GM21723 (cell line): Measurements from ENCODE around the gene CHST10.
"Not testable (repeated sequence)": the region's sequence is repeated elsewhere in the genome, so short reads cannot be mapped to it uniquely, and the experiment has no call there.

ENCODE experiments used
- ATAC-seq: cut with Tn5 transposase; IDR thresholded peaks from one replicate; pipeline ENCODE4 v1.9.1; 2021; ENCODE audit warnings: mild to moderate bottlenecking, moderate library complexity; ENCODE audit not compliant: unreplicated experiment

The CHST10 gene, protein sequence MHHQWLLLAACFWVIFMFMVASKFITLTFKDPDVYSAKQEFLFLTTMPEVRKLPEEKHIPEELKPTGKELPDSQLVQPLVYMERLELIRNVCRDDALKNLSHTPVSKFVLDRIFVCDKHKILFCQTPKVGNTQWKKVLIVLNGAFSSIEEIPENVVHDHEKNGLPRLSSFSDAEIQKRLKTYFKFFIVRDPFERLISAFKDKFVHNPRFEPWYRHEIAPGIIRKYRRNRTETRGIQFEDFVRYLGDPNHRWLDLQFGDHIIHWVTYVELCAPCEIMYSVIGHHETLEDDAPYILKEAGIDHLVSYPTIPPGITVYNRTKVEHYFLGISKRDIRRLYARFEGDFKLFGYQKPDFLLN

DNA sequence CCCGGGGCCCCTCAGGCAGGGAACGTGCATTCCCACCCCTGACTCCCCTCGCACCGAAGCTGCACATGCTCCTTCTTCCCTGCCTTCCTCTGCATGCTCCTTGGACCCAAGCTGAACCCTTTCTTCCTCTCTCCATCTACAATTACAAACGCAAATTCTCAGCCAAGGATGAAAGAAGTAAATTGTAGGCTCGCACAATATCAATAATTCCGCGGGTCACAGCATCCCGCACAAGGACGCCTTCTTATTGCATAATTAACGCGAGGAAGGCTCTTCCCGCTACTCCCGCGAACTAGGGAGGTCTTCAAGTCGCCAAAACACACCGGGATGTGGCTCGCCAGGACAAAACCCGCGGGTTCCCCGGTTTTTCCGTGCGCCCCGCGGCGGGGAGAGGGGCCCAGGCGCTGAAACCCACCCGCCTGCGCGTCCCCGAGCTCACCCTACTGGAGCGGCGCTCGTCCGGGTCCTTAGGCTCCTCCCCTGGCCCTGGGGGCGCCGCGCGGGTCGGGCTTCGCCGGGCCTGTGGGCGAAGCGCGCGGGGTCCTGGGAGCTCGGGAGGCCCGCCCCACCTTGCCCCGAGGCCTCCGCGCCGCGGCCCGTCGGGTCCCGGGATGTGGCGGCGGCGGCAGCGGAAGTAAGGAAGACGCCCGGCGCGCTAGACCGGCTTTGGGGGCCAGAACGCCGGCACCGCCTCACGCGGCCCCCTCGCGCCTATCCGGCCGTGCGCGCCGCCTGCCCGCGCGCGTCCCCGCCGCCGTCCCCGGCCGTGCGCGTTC, at the start of gene CHST10:
TSS of gene CHST10 (minus strand) at position 734 of the 776 bp plus-strand sequence. CDS start 10,993 bp downstream, outside the sequence.
- peak; percentile 91 for ATAC-seq

DNA sequence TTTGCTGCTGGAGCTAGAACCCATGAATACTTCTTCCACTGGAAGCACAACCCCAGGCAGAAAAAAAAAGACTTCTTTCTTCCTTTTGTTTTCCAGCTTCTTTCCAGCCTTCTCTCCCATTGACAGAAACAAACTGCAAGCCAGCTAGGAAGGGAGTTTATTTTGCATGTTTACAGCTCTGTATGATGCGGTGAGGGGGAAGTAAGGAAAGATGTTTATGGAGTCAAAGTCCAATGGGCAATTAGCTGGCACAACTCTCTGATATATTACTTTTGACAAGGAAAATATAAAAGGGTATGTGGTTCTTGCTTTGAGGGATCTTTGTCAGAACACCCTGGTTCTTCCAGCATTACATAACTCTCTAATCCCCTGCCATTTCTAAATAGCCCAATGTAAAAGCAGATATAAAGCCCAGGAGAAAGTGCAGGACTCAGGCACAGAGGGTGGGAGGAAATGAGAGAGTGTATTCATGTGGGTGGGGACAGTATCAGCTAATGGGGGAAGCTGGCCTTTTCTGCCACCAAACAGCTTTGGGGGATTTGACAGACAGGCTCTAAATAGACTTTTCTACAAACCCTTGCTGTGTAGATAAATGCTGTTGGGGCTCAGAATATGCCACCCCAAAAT, 43.5 kb upstream of the CHST10 start:
- ATAC-seq = no peak

DNA sequence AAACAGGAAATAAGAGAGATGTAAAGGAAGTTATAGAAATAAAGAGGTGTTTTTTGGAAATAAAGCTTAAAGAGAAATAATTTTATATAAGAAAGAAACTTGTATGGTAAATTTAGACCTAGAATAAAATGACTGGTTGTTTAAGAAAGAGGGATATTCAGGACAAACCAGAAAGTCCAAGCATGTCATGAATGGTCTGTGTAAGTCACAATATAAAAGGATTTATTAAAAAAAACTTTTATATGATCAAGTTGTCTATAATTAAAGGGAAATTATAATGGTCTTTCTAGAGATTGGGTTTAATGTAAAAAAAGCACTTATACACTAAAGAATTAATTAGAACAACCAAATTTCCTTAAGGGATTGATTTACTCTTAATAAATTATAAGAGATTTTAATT, 38.9 kb upstream of the CHST10 start:
- ATAC-seq = not testable (repeated sequence)

DNA sequence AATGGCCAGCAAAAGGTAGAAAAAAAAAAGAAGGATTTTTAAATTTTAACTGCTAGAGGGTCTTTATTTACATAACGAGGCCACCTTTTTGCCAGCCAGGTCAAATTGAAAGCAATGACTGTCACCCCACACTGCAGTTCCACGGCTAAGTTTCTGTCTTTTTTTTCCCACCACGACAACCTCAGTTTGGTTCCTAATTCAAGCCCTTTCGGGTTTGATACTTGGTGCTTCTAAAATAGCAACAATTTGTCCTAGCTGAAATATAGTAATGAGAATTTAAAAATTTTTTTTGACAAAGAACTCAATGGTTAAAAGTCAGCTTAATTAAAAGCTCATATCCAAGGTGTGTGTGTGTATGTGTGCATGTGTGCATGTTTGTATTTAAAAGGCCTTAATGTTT, 36.4 kb upstream of the CHST10 start:
- peak; percentile 96 for ATAC-seq

DNA sequence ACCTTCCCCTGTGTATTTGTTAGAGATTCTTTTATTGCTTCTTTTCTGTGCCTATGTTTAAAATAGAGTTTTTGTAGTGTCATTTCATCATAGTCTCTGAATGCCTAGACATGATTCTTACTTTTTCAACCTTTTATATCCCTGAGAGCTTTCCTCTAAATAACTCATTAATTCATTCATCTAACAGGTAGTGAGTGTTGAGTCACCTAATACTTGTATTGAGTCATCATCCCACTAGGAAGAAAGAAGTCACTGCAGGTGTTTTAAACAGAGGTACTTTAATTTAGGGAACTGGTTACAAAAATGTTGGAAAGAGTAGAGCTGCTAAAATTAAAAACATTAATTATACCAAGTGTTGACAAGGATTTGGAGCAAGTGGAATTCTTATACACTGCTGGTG, 34.3 kb upstream of the CHST10 start:
- ATAC-seq = no peak

DNA sequence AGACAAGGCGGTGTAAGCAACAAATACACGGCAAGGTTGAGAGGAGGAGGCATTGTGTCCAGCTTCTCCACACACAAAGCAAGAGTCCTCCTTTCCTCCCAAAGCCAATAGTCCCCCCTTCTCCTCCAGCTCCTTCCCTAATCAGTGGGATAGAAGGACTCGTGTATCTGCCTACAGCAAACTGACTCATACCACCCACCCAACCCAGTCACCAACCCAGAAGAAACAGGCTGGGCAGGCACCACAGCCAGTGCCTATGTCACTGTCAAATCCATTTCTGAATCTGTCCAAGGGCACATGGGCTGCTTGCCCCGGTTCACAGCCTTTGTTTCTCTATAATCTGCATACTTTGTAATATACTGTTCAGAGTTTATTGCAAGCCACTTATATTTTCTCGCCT, 33.6 kb upstream of the CHST10 start:
- no peak for ATAC-seq

DNA sequence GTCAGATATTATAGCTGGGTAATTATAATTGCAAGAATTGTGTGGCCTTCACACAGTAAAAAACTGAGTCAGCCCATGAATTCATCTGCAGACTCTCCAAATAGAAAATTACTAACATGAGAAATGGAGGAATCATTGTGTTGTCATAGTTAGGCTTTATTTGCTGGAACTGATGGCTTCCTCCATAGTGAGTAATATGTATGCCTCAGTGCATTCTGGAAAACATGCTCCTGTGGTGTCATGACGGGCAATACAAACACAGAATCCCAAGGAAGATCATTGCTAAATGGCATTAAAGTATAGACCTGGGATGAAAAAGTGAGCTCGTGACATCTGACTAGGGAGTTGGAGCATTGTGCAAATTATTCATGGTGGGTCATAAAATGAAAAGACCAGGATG, 29.2 kb upstream of the CHST10 start:
- no peak for ATAC-seq

DNA sequence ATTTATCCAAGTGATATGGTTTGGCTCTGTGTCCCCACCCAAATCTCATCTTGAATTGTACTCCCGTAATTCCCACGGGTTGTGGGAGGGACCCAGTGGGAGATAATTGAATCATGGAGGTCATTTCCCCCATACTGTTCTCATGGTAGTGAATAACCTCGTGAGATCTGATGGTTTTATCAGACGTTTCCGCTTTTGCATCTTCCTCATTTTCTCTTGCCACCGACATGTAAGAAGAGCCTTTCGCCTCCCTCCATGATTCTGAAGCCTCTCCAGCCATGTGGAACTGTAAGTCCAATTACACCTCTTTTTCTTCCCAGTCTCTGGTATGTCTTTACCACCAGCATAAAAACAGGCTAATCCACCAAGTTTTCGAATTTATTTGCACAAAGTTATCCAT, 20.3 kb upstream of the CHST10 start:
- ATAC-seq = no peak

DNA sequence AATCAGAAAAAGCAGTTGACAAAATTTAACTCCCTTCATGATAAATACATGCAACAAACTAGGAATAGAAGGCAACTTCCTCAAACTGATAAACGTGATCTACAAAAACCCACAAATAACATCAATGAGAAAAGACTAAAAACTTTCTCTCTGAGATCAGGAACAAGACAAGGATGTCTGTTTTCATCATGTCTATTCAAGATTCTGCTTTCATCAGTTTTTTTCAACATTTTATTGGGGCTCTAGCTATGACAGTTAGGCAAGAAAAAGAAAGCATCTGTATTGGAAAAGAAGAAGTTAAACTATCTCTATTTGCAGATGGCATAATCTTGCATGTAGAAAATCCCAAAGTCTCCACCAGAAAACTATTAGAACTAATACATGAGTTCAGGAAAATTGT, 12.3 kb upstream of the CHST10 start:
- no peak for ATAC-seq

DNA sequence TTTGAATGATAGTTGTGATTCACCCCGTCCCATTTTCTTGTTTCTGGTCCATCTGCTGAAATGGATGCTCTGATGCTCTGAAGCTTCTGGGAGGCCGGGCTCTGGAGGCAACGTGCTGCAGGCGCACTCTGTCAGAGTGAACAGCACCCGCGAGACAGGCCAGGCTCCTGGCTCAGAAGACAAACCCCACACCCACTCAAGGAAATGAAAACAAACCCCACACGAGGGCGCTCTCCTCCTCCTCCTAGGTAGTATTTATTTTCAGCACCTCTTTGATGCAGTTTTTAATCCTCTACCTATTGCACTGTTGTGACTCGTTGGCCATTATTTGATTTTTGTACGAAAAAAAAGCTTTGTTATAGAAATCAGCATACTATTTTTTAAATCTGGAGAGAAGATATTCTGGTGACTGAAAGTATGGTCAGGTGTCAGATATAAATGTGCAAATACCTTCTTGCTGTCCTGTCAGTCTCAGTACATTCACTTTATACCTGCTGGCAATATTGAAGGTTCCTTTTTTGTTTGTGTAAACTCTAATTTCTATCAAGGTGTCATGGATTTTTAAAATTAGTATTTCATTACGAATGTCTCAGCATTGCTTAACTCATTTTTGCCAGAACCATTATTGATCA, 10.3 kb upstream of the CHST10 start:
- ATAC-seq = no peak

DNA sequence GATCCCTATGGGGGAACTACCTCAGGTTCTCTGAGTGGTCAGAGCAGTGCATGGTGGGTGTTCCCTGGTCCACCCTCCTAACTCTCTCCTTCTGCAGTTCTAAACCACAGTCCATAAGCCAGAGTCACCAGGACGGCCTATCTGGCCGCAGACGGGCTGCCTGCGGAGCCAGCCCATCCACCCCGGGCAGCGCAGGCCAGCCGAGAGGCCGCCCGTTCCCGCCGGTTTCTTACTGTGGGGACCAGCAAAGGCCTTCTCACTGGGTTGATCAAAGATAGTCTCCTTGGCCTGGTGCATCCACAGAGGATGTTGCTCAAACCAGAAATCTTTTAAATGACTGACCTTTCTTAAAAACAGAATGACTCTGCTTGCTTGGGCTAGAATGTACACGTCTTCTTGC, 9.6 kb upstream of the CHST10 start:
- no peak for ATAC-seq

DNA sequence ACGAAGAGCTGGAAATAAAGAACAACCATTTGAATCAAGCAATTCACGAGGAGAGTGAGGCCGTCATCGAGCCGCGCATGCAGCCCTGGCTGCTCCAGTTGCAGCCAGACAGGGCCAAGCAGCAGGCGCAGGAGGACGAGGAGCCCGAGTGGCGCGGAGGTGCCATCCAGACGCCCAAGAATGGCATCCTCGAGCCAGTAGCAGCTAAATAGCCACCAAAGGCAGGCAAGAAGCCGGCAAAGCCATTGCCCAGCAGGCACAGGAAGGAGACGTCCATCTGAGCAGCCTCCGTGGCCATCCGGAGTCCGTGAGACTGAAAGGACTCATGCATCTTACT, 8.9 kb upstream of the CHST10 start:
- no peak for ATAC-seq

DNA sequence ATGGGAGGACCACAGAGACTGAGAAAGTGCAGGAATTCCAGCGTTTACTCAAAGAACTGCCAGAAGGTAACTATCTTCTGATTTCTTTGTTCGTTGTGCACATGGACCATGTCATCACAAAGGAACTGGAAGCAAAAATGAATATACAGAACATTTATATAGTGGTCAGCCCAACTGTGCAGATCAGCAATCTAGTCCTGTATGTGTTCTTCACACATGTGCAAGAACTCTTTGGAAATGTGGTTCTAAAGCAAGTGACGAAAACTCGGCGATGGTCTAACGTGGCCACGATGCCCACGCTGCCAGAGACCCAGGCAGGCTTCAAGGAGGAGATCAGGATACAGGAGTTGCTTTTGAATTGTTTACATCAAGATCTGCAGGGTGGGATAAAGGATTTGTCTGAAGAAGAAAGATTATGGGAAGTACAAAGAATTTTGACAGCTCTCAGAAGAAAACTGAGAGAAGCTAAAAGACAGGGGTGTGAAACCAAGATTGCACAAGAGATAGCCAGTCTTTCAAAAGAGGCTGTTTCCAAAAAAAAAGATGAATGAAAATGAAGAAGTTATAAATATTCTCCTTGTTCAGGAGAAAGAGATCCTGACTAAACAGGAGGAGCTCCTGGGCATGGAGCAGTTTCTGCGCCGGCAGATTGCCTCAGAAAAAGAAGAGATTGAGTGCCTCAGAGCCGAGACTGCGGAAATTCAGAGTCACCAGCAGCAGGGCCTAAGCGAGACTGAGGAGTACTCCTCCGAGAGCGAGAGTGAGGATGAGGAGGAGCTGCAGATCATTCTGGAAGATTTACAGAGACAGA, 8.3 kb upstream of the CHST10 start:
- no peak for ATAC-seq

DNA sequence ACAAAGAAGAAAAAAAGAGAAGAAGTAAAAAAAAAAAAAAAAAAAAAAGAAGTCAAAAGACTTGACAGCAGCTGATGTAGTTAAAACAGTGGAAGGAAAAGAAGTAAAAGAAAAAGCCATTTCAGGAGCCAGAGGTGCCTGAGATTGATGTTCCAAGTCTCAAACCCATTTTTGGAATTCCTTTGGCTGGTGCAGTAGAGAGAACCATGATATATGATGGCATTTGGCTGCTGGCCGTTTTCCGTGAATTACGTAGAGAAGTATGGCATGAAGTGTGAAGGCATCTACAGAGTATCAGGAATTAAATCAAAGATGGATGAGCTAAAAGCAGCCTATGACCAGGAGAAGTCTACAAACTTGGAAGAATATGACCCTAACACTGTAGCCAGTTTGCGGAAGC, 7.6 kb upstream of the CHST10 start:
- ATAC-seq = no peak

DNA sequence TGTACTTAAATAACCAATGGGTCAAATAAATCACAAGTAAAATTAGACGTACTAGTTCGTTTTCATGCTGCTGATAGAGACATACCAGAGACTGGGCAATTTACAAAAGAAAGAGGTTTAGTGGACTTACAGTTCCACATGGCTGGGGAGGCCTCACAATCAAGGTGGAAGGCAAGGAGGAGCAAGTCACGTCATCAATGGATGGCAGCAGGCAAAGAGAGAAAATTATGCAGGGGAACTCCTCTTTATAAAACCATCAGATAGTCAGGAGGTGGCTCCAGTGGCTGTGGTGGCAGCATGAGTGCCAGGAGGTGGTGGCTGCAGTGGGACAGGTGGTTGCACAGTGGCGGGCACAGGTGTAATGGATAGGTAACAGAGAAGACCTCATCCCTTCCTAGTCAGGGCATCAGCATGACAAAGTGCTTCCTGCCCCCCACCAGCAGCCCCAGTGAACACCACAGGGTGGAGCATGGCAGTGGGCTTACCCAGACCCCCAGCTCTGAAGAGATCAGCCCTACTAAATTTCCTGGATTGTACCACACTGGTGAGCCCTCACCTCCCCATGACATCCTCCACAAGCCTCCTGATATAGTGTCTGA, 6.9 kb upstream of the CHST10 start:
- no peak for ATAC-seq

DNA sequence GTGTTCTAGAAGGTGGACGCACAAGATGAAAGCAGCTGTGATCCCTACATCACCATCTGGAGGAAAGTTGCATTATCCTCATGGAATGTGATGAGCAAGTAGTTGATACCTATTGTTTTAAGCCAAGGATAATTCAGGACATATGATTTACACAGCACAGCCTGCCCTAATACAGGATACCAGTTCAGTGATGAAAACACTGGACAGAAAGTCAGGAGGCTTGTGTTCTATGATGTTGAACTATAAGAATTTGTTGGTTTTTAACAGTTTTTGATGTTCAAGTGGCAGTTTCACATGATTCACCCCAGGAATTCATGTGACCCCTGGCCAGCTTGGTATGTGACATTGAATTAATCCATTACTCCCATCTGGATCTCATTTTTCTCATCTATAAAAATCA, 6.2 kb upstream of the CHST10 start:
- no peak for ATAC-seq

DNA sequence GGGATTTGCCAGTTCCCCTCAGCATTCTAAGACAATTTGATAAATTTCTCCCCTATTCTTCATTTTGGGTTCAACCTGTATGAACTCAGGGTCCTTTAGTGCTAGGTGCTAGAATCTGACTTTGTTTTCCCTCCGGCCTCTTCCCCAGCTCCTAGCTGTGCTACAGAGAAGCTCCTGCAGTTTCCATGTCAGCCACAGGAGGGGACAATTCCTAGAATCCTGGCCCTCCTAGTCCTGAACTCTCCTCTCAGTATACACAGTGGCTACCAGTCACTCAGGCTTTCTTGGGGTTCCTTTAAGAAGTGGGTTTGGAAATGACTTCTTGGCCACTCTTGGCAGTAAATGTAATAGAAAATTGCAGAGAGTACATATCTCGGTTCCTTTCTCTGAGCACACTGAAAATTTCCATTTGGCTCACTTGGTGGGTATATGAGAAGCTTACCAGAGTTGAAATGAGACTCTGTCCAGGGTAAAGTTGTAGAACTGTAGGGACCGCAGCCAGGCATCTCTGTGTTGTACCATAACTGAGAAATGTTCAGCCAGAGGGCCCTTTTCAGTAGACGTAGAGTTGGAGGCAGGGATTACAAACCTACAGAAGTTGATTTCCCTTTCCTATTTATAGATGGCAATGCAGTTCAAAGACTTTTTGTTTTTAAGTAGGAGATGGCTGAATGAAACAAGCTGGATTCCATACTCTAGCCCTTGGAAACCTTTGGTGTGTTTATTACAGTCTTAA, 5.0 kb upstream of the CHST10 start:
- ATAC-seq = no peak

DNA sequence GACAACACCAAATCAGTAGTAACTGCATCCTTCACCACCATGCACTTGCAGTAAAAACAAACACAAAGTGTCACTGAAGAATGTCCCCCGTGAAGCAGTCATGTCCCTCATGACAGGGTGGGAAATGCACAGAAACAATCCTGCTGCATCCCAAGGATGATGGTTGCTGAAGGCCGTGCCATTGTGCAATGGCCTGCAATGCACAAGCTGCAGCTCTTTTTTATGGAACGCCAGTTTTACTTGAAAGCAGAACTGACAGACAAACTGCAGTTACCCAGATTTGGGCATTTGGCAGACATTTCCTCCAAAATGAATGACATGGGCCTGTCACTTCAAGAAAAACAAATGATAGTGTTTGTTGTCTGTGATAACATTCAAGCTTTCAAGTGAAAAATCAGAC, 2.4 kb upstream of the CHST10 start:
- no peak for ATAC-seq

DNA sequence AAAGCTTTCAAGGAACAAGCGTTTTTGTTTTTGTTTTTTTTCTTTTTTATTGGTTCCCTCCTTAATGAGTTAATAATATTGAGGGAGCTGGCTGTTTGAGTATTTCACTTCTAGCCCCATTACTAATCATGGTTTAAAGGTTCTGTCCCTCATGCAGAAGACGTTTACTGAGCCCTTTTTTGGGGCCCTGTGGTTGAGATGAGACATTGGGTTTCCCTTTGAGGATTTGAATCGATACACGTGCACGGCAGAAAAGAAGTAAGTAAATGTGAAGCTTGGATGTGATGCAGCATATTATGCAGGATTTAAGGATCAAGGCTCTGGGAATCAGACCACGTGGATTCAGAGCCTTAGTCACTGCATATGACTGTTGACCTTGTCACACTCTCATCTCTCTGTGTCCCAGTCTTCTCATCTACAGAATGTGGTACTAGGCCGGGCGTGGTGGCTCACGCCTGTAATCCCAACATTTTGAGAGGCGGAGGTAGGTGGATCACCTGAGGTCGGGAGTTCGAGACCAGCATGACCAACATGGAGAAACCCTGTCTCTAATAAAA, 1.0 kb upstream of the CHST10 start:
- no peak for ATAC-seq
